WERI-Rb-1 (cell line): ENCODE data around the gene CASP10.
"Not testable (repeated sequence)": the region's sequence is repeated elsewhere in the genome, so short reads cannot be mapped to it uniquely, and the experiment has no call there.

Source experiments
- DNase-seq: peaks from one replicate; pipeline ENCODE4 v3.0.0-alpha.2; 2020
- H3K27ac ChIP-seq: fragments of 250-450 bp; sonication (Bioruptor Pico); 2 replicates; pipeline ENCODE4 v1.5.1; 2020; ENCODE audit warnings: mild to moderate bottlenecking, moderate library complexity
- H3K27me3 ChIP-seq: fragments of 250-450 bp; sonication (Bioruptor Pico); 2 replicates; pipeline ENCODE4 v1.5.1; 2021; ENCODE audit warnings: mild to moderate bottlenecking, low read depth, moderate library complexity; ENCODE audit not compliant: insufficient read depth, severe bottlenecking
- H3K36me3 ChIP-seq: fragments of 250-450 bp; sonication (Bioruptor Pico); 2 replicates; pipeline ENCODE4 v1.5.1; 2020; ENCODE audit warnings: mild to moderate bottlenecking, moderate library complexity
- H3K4me3 ChIP-seq: 2 replicates; pipeline ENCODE4 v1.5.1; 2011; ENCODE audit warnings: low read depth, mild to moderate bottlenecking, control low read depth, low read length
- H3K9me3 ChIP-seq: fragments of 250-450 bp; sonication (Bioruptor Pico); 2 replicates; pipeline ENCODE4 v1.5.1; 2021; ENCODE audit warnings: mild to moderate bottlenecking, moderate library complexity; ENCODE audit not compliant: severe bottlenecking
- CTCF ChIP-seq: IDR thresholded peaks from 2 replicates; pipeline ENCODE4 v1.5.1; 2011; ENCODE audit warnings: low read depth, mild to moderate bottlenecking, control low read depth, inconsistent platforms, low read length

The CASP10 gene

GRCh38 chr2:201182650-201183364 lies at the start of gene CASP10:
CASP10 (plus strand) TSS chr2:201183141; CDS start chr2:201185778, 2,637 bp downstream.
- H3K9me3 ChIP-seq: no peaks in the 10 kb centered on the region
- no peak for DNase-seq
- TF ChIP-seq CTCF: no peak

GRCh38 chr2:201135386-201135785 lies 47.6 kb upstream of the CASP10 start:
- Histone ChIP-seq H3K27me3 (no peaks in the 10 kb centered on the region), H3K36me3 (no peaks in the 10 kb centered on the region), H3K27ac (no peak overlapping the region), H3K9me3 (no peaks in the 10 kb centered on the region), H3K4me3 (no peak overlapping the region)
- no peak for TF ChIP-seq CTCF
- no peak for DNase-seq

More at GRCh38 chr2:201182650-201183364, at the start of gene CASP10:
- Histone ChIP-seq H3K4me3 (no peak within 1 kb of the TSS), H3K36me3 (no peaks in the 10 kb centered on the region), H3K27ac (no peak within 1 kb of the TSS), H3K27me3 (no peaks in the 10 kb centered on the region)

GRCh38 chr2:201136889-201137321 lies 46.0 kb upstream of the CASP10 start:
- TF ChIP-seq CTCF: no peak
- H3K27me3 ChIP-seq: no peaks in the 10 kb centered on the region
- H3K27ac ChIP-seq: no peak overlapping the region
- no peaks in the 10 kb centered on the region for H3K9me3 ChIP-seq
- no peaks in the 10 kb centered on the region for H3K36me3 ChIP-seq
- DNase-seq: no peak
- no peak overlapping the region for H3K4me3 ChIP-seq

GRCh38 chr2:201137505-201138400 lies 45.2 kb upstream of the CASP10 start:
- Histone ChIP-seq H3K4me3 (no peak overlapping the region), H3K36me3 (no peaks in the 10 kb centered on the region), H3K27ac (no peak overlapping the region), H3K9me3 (no peaks in the 10 kb centered on the region), H3K27me3 (no peaks in the 10 kb centered on the region)
- no peak for DNase-seq
- no peak for TF ChIP-seq CTCF

GRCh38 chr2:201138401-201138970 lies 44.5 kb upstream of the CASP10 start:
- Histone ChIP-seq H3K27me3 (no peaks in the 10 kb centered on the region), H3K9me3 (no peaks in the 10 kb centered on the region), H3K27ac (peak overlapping the region; percentile 81), H3K36me3 (no peaks in the 10 kb centered on the region), H3K4me3 (no peak overlapping the region)
- no peak for TF ChIP-seq CTCF
- DNase-seq: no peak

- peak overlapping the region; percentile 81 for H3K27ac ChIP-seq
- DNase-seq: peak; percentile 57
- not testable (repeated sequence) for H3K4me3 ChIP-seq, H3K9me3 ChIP-seq, H3K27me3 ChIP-seq, H3K36me3 ChIP-seq
These were observed 43.8 kb upstream of the CASP10 start for GRCh38 chr2:201138986-201139781.
